ENCODE measurements around the gene HTR2B.
A peak's percentile ranks its signal among the peaks of the same experiment; 100 is the strongest.
"Not testable (repeated sequence)": the region's sequence is repeated elsewhere in the genome, so short reads cannot be mapped to it uniquely, and the experiment has no call there.

Gene HTR2B

DNA sequence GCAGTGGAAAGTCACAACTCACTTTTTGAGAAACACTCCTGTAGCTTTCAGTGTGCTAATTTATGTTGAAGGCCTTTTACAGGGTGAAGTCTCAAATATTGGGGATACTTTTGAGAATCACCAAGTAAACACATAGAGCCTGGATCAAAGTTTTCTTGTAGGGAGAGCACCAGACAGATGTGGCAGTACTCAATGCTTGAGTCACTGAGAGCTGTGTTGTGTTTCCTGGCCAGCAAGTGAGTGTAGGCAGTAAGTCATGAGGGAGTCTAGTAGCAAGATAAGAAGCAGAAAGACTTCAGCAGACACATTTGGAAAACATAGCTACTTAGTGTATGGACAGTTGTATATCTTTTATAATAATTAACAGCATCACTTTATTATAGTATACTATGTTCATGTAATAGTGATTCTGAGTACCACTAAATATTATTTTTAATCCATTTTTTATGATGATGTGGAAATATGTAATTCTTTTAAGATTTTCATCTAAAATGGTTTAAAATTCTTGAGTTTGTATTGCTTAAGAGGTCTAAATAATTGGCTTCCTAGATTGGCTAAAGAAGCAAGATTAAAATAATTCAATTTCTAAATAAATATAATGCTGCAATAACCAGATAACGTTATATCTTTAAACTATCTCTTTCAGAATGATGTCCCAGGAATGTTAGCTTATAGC, 55.3 kb downstream of the HTR2B start:
- ATAC-seq (peak; percentile 61), DNase-seq (ENCODE audit: low spot score in 2 of 2) (no peak)
- Mint-ChIP-seq H3K4me3 (no peak overlapping the region), H3K9me3 (no peaks in the 10 kb centered on the region), H3K4me1 (peaks cover 13% of the 10 kb centered on the region), H3K36me3 (peaks cover 100% of the 10 kb centered on the region), H3K27ac (no peak overlapping the region)

DNA sequence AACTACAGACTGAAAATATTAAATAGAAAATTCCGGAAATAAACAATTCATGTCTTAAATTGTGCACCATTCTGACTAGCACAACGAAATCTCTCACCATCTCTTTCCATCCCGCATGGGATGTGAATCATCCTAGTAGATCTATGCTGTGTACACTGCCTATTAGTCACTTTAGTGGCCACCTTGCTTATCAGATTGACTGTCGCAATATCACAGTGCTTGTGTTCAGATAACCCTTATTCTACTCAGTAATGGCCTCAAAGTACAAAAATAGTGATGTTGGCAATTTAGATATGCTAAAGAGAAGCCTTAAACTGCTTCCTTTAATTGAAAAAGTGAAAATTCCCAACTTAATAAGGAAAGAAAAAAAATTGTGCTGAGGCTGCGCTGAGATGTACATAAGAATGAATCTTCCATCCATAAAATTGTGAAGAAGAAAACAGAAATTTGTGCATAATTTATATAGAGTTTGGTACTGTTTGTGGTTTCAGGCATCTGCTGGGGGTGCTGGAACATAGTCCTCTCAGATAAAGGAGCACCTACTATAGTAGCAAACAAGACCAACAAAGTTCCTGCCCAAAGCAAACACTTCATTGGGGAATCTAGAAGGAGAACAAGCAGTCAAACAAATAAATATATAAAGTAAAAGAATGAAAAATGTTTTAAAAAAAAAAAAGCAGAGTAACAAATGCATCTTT, 56.2 kb downstream of the HTR2B start:
- peaks cover 13% of the 10 kb centered on the region for H3K4me1 Mint-ChIP-seq
- H3K27ac Mint-ChIP-seq: peak overlapping the region; percentile 84
- no peak overlapping the region for H3K4me3 Mint-ChIP-seq
- ATAC-seq: peak; percentile 100
- peaks cover 100% of the 10 kb centered on the region for H3K36me3 Mint-ChIP-seq
- H3K9me3 Mint-ChIP-seq: no peaks in the 10 kb centered on the region
- no peak for DNase-seq (ENCODE audit: low spot score in 2 of 2)

DNA sequence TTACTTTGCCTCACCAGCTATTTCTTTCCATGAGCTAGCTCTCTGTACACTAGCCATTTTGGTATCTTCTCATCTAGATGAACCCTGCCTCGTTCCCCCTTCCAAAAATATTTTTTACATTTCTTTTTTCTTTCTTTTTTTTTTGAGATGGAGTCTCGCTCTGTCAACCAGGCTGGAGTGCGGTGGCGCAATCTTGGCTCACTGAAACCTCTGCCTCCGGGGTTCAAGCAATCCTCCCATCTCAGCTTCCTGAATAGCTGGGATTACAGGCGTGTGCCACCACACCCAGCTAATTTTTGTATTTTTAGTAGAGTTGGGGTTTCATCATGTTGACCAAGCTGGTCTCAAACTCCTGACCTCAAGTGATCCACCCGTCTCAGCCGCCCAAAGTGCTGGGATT, 57.3 kb downstream of the HTR2B start:
- H3K36me3 Mint-ChIP-seq: peaks cover 100% of the 10 kb centered on the region
- not testable (repeated sequence) for H3K27ac Mint-ChIP-seq

DNA sequence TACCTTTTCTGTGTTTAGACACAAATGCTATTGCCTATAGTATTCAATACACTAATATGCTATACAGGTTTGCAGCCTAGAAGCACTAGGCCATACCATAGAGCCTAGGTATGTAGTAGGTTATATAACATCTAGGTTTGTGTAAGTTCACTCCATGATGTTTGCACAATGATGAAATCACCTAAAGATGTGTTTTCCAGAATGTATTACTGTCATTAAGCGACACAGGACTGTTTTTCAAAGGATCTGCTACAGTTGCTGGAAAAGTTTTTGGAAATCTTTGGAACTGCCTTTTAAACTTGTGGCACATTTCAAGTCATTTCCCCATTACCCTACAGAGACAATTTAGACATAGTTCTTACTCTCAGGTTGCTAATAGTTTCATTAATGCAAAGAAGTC, 58.9 kb downstream of the HTR2B start:
- ATAC-seq (no peak), DNase-seq (ENCODE audit: low spot score in 2 of 2) (no peak)
- Mint-ChIP-seq H3K4me3 (no peak overlapping the region), H3K36me3 (peaks cover 100% of the 10 kb centered on the region), H3K4me1 (peaks cover 20% of the 10 kb centered on the region), H3K9me3 (no peaks in the 10 kb centered on the region), H3K27ac (no peak overlapping the region)

More for the DNA sequence above, 57.3 kb downstream of the HTR2B start:
- not testable (repeated sequence) for H3K4me3 Mint-ChIP-seq; ATAC-seq; H3K9me3 Mint-ChIP-seq; DNase-seq (ENCODE audit: low spot score in 2 of 2)
- peaks cover 13% of the 10 kb centered on the region for H3K4me1 Mint-ChIP-seq

DNA sequence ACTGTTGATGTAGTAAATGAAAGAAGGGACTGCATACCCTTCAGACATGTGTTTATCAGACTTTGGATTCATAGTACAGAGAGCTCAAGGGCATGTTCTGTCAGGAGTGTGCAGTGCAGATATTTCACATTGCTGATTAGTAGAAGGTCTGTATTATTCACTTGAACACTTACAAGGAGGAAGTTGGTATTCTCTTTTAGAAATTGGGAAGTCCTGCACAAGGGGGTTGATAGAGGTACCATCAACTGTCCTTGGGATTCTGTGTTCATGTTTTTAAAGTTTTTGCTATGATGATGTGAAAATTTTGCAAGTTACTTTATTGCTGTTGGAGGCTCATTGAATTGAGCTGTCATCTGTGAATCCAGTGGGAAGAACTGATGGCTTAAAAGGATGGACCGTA, 61.5 kb downstream of the HTR2B start:
- peaks cover 37% of the 10 kb centered on the region for H3K4me1 Mint-ChIP-seq
- H3K9me3 Mint-ChIP-seq: no peaks in the 10 kb centered on the region
- ATAC-seq (no peak), DNase-seq (ENCODE audit: low spot score in 2 of 2) (no peak)
- no peak overlapping the region for H3K4me3 Mint-ChIP-seq
- no peak overlapping the region for H3K27ac Mint-ChIP-seq
- peaks cover 86% of the 10 kb centered on the region for H3K36me3 Mint-ChIP-seq

DNA sequence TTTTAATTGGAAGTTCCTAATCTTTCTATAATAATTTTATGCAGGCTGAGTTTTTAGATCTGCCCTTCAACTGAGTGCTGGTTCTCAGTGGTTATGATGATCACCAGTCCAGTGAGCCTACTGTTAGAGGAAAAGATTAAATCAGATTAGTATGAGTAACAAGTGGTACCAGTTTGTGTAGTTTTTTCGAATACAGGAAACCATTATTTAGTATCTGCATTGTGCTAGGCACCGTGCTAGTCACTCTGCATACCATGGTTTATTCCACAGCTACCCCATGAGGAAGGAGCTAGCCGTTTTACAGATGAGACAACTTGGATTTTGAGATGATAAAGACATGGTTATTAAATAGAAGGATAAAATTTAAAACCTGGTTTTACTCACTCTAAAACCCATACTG, 62.1 kb downstream of the HTR2B start:
- Mint-ChIP-seq H3K4me1 (peaks cover 37% of the 10 kb centered on the region), H3K27ac (no peak overlapping the region), H3K9me3 (no peaks in the 10 kb centered on the region), H3K36me3 (peaks cover 80% of the 10 kb centered on the region), H3K4me3 (no peak overlapping the region)
- DNase-seq (ENCODE audit: low spot score in 2 of 2) (no peak), ATAC-seq (no peak)

DNA sequence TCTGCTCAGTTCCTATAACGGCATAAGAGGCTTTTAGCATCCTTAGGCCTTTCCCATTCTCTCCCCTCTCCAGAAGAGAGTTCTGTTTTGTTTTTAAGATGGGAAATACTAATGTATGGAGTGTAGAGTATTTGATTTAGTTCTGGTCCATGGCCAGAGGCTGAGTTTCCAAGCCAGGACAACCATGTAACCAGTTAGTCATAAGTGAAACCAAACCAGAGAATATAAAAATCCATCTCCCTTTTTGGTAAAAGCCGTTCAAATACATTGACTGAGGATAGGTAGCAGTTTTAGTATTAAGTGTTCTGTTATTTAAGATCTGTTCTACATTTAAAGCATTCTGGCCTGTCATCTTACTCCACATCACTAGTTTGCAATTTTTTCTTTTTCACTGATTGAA, 65.1 kb downstream of the HTR2B start:
- DNase-seq (ENCODE audit: low spot score in 2 of 2) (no peak), ATAC-seq (no peak)
- Mint-ChIP-seq H3K4me3 (no peak overlapping the region), H3K36me3 (peaks cover 56% of the 10 kb centered on the region), H3K9me3 (no peaks in the 10 kb centered on the region), H3K4me1 (peaks cover 38% of the 10 kb centered on the region), H3K27ac (peak overlapping the region; percentile 100)

DNA sequence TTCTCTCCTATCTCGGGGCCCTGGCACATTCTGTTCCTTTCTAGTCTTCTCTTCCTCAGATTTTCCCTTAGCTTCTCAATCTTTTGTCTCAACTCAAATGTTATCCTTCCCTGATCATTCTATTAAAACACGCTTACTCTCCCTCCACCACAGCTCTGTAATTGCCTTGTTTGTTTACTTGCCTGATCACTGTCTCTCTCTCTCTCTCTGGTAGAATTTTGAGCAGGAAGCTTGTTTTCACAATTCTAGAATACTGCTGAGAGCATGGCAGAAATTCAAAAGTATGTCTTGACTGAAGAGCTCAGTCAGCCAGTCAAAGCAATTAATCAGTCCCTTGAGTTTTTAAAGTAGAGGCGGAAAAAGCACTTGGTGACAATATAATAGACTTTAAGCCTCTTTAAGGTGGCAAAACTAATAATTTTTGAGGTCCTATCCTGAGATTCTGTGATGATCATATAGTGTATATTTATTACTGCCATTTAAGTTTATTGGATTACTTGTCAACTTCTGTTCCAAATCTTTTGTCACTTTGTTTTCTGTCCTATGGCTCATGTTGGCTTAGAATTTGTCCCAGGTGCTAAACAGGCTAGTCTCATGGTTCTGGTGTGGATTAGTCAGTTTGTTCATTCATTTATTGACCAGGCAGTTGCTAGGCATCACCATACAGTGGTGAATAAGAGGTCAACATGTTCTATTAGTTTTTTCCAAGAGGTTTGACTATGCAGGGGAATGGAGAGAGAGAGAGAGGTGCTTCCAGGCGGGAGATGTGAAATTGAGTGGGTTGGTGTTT, 65.9 kb downstream of the HTR2B start:
- Mint-ChIP-seq H3K36me3 (peaks cover 48% of the 10 kb centered on the region), H3K27ac (peak overlapping the region; percentile 100), H3K4me1 (peaks cover 43% of the 10 kb centered on the region), H3K9me3 (no peaks in the 10 kb centered on the region), H3K4me3 (peak overlapping the region; percentile 88)
- ATAC-seq: no peak
- no peak for DNase-seq (ENCODE audit: low spot score in 2 of 2)

Data from stimulated activated effector memory CD8-positive, alpha-beta T cell treated with anti-CD3 and anti-CD28 coated beads, Interleukin-12 subunit alpha, Interleukin-12 subunit beta, amount 100 ng/mL, for 72 hours (primary cell).